Stimulated activated effector memory CD8-positive, alpha-beta T cell treated with anti-CD3 and anti-CD28 coated beads, Interleukin-12 subunit alpha, Interleukin-12 subunit beta, amount 100 ng/mL, for 72 hours (primary cell): ENCODE results near the gene EMC9.

Experiments used
- ATAC-seq: fragments of 150-1000 bp; cut with Tn5 transposase; 2 replicates; pipeline ENCODE4 v1.10.0; 2021
- DNase-seq, 2 donors: peaks; one replicate each; pipeline ENCODE4 v3.0.0; 2021 to 2022; ENCODE audit warnings: low spot score in 2 of 2
- H3K27ac Mint-ChIP-seq: one replicate; pipeline ENCODE4 v1.8.0; 2022; ENCODE audit warnings: mild to moderate bottlenecking, mixed read lengths
- H3K36me3 Mint-ChIP-seq: one replicate; pipeline ENCODE4 v1.8.0; 2022; ENCODE audit warnings: mild to moderate bottlenecking, mixed read lengths
- H3K4me1 Mint-ChIP-seq: one replicate; pipeline ENCODE4 v1.8.0; 2022; ENCODE audit warnings: mixed read lengths
- H3K4me3 Mint-ChIP-seq: one replicate; pipeline ENCODE4 v1.8.0; 2022; ENCODE audit warnings: mild to moderate bottlenecking, mixed read lengths
- H3K9me3 Mint-ChIP-seq: one replicate; pipeline ENCODE4 v1.8.0; 2022; ENCODE audit warnings: mixed read lengths

The EMC9 gene

DNA sequence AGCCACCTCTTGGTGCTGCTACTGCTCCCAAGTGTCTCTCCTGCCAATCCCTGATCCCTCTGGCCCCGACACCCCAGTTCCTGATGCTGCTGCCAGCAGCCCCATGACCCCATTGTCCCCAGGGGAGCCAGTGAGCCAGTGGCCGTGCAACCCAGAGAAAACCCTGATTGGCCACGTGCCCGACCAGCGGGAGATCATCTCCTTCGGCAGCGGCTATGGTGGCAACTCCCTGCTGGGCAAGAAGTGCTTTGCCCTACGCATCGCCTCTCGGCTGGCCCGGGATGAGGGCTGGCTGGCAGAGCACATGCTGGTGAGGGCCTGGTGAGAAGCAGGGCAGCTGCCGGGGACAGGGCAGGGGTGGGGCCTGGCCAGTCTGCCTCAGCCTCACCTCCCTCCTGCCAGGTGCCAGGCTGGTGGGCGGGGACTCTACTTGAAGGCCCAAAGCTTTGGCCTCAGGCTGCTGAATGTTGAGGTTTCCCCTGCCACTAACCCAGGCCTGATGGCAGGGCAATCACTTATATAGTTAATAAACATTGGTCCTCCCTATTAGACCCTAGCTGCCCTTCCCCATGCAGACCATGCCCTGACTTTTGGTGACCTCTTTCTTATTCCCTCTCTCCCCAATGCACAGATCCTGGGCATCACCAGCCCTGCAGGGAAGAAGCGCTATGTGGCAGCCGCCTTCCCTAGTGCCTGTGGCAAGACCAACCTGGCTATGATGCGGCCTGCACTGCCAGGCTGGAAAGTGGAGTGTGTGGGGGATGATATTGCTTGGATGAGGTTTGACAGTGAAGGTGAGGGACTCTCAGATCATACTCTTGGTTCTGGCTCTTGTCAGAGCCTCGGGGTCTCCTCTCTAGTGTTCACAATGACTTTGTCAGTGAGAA, 42.2 kb downstream of the EMC9 start:
- ATAC-seq (no peak), DNase-seq (no peak)
- H3K9me3 Mint-ChIP-seq, result no peaks in the 10 kb centered on the region
- peaks cover 22% of the 10 kb centered on the region for H3K4me1 Mint-ChIP-seq
- H3K27ac Mint-ChIP-seq, result peak overlapping the region; percentile 60
- no peak overlapping the region for H3K4me3 Mint-ChIP-seq
- H3K36me3 Mint-ChIP-seq, result peaks cover 97% of the 10 kb centered on the region

DNA sequence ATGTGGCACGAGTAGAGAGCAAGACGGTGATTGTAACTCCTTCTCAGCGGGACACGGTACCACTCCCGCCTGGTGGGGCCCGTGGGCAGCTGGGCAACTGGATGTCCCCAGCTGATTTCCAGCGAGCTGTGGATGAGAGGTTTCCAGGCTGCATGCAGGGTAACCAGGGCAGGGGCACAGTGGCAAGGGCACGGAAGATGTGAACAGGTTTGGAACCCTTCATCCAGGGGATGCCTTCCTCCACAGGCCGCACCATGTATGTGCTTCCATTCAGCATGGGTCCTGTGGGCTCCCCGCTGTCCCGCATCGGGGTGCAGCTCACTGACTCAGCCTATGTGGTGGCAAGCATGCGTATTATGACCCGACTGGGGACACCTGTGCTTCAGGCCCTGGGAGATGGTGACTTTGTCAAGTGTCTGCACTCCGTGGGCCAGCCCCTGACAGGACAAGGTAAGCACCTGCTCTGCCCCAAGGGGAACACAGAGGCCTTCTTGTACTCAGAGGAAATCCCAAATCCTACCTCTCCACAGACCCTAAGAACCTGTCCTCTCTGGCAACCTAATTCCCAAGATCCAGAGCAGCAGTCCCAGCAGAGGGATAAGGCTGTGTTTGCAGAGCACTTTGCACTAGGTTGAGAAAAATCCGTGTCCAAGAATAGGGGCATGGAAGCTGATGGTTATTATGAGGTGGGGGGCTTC, 43.0 kb downstream of the EMC9 start:
- Mint-ChIP-seq H3K27ac (no peak overlapping the region), H3K9me3 (no peaks in the 10 kb centered on the region), H3K36me3 (peaks cover 90% of the 10 kb centered on the region), H3K4me3 (no peak overlapping the region), H3K4me1 (peaks cover 27% of the 10 kb centered on the region)
- DNase-seq (no peak), ATAC-seq (no peak)

DNA sequence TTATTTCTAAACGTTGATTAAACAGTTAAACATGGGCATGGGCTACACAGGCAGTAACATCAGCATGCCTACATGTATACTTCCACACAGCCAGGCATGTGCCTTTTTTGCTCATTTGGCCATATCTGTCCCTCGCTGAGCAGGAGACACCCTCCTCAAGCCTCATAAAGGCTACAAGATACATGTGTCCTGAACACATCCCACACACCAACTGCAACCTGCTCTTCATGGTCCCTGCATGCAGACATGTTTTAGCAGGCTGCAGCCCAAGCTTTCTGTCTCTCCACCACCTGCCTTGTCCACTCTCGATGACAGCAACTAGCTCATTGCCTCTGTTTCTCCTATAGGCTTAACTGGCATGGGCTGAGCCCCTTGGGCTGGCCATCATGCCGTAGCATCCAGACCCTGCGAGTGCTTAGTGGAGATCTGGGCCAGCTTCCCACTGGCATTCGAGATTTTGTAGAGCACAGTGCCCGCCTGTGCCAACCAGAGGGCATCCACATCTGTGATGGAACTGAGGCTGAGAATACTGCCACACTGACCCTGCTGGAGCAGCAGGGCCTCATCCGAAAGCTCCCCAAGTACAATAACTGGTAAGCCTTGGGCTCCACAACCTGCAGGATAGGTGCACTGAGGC, 44.7 kb downstream of the EMC9 start:
- H3K4me3 Mint-ChIP-seq, result peak overlapping the region; percentile 95

DNA sequence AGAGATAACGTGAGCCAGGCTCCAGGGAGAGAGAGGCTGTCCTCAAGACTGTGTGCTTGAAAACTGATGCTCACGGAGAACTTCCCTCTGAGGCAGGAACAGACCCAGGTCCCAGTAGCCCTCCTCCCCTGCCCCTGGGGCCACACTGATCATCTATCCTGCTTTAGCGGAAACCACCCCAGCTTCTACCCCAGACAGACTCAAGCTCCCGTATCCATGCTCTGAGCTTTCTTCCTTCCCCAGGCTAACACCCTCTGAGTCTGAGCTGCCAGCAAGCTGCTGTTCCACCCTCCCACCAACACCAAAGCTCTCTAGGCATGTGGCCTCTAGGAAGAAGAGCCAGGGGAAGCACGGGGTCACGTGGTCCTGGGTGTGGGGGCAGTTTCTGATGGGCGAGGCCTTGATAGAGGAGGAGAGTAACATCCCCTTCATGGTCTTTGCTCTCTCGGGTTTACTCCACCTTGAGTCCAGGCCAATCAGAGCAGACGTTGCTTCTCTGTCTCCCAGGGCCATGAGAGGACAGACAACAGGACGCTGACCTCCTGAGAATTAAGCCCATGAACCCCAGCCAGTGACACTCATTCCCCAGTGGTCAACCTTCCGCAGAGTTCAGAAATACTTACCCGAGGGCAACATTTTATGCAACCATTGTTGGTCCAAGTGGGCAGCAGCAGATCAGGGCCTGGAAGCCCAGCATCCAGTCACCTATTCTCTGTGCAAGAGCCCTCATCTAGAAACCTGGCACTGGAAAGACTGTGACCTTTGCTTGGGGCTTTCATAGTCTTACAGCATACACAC, 45.9 kb downstream of the EMC9 start:
- Mint-ChIP-seq H3K9me3 (no peaks in the 10 kb centered on the region), H3K4me1 (peaks cover 36% of the 10 kb centered on the region), H3K27ac (peak overlapping the region; percentile 98), H3K36me3 (peaks cover 62% of the 10 kb centered on the region), H3K4me3 (peak overlapping the region; percentile 95)
- peak; percentile 46 to 87 for DNase-seq
- peak; percentile 78 for ATAC-seq

More for the DNA sequence above, 44.7 kb downstream of the EMC9 start:
- ATAC-seq (no peak), DNase-seq (no peak)
- Mint-ChIP-seq H3K27ac (peak overlapping the region; percentile 98), H3K9me3 (no peaks in the 10 kb centered on the region), H3K4me1 (peaks cover 33% of the 10 kb centered on the region), H3K36me3 (peaks cover 74% of the 10 kb centered on the region)

DNA sequence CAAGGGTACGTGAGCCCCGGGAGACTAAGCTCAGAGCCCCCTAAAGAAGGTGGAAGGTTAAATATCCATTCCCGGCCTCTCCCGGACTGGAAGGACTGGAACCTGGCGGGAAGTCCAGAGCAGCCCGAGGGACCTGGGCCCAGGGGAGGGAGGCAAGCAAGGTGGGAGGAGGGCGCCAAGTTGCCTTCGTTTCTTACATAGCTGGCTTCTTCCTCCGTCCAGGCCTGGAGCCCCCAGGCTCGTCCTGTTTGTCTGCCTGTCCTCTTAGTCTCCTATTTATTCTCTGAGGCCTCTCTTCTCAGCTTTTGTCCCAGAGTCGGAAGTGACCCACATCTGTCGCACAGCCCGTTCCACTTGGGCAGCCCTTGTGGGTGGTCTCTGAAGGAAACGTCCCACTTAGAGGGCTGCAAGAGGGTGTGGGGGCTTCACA, 46.5 kb downstream of the EMC9 start:
- DNase-seq, result peak in 1 of 2 donors; percentile 62
- ATAC-seq, result no peak
- peaks cover 39% of the 10 kb centered on the region for H3K4me1 Mint-ChIP-seq
- no peaks in the 10 kb centered on the region for H3K9me3 Mint-ChIP-seq
- H3K4me3 Mint-ChIP-seq, result peak overlapping the region; percentile 95
- H3K36me3 Mint-ChIP-seq, result peaks cover 56% of the 10 kb centered on the region
- H3K27ac Mint-ChIP-seq, result peak overlapping the region; percentile 98

DNA sequence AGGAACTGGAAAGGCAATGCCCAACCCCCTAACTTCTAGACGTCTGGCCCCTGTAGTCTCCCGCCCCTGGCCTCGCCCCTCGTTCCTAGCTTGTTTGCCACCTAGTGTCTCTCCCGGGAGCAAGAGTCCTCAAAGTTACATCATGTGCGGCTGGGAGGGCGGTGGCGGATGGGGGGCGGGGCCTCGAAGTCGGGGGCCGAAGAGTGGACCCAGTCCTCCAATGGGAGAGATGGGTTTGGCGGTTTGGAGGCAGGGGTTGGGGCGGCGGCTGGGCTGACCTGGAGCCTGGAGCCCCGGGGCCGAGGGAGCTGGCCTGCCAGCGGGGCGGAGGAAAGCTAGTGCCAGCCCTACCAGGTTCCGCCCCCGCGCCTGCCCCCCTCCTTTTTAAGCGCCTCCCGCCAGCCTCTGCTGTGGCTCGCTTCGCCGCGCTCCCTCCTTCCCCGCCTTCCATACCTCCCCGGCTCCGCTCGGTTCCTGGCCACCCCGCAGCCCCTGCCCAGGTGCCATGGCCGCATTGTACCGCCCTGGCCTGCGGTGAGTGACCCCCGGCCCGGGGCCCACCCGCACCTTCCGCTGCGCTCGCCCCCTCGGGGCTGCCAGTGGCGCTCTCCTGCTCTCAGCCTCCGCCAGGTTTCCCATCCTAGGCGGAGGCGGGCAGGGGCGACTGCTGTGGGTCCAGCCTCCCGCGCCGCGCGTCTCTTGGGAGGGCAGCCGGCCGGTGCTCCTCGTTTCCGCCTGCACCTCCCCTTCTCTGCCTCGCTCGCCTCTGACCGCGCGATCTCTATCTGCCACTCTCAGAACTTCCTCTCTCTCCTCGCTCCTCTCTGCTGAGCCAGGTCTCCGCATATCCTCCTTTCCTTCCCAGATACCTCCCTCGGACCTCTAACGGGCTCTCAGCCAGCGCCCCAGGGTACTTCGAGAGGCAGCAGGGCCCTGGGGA, 47.2 kb downstream of the EMC9 start, which contains the start of gene PCK2:
Gene PCK2 (plus strand): TSS at position 411 of the 940 bp plus-strand sequence. CDS start 95 bp downstream, at position 506.
- H3K4me3 Mint-ChIP-seq, result peak within 1 kb of the TSS; percentile 95
- peaks cover 50% of the 10 kb centered on the region for H3K36me3 Mint-ChIP-seq
- peak; percentile 64 to 92 for DNase-seq
- peaks cover 39% of the 10 kb centered on the region for H3K4me1 Mint-ChIP-seq
- ATAC-seq, result peak; percentile 75
- peak within 1 kb of the TSS; percentile 98 for H3K27ac Mint-ChIP-seq
- H3K9me3 Mint-ChIP-seq, result no peaks in the 10 kb centered on the region

DNA sequence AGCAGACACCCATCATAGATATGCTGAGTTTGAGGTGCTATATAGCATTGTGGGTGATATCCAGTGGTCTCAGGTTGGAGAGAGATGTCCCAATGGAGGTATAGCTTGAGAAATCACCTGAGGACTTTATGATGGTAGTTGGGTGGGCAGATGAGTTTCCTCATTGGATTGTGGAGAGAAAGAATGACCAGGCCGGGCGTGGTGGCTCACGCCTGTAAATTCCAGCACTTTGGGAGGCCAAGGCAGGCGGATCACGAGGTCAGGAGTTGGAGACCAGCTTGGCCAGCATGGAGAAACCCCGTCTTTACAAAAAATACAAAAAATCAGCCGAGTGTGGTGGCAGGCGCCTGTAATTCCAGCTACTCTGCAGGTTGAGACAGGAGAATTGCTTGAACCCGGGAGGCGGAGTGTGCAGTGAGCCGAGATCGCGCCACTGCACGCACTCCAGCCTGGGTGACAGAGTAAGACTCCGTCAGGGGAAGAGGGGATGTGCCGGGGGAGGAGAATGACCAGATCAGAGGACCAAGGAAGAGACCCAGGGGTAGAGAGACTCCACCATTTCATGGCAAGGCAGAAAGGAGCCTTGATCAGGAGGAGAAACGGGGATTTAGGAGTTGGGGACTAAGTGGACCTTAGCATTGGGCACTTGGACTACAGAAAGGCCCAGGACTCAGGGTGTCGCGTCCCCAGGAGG, 48.0 kb downstream of the EMC9 start:
- DNase-seq (no peak), ATAC-seq (no peak)
- Mint-ChIP-seq H3K4me3 (peak overlapping the region; percentile 95), H3K4me1 (peaks cover 39% of the 10 kb centered on the region), H3K9me3 (no peaks in the 10 kb centered on the region), H3K27ac (peak overlapping the region; percentile 98), H3K36me3 (peaks cover 42% of the 10 kb centered on the region)

DNA sequence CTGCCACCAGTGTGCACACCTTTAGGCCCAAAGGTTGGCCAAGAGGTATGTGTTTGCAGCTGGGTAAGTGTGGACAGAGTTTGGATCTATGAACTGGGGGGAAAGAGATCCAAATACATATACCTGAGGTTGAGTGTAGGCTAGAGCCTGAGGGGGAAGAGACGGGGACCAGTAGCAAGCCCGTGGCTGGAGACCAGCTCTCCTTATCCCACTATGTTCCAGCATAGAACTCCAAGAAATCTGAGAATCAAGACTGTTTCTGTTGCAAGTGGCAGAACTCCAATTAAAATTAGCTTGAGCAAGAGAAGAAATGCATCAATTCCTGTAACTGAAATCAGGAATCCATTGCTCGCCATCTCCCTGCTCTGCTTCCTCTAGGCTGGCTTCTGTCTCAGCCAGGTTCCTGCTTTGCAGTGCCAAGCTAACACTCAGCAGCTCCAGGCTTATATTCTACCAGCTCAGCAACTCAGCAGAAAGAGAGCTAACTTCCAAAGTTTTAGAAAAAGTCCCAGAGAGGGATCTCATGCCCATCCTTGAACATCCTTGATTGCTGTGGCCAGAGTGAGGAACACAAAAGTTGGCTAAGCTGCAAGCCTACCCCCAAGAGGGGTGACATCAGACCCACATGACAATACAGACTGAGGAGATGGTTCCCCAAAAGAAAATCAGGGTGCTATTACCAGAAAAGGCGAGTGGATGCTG, 48.7 kb downstream of the EMC9 start:
- no peak for ATAC-seq
- H3K9me3 Mint-ChIP-seq, result no peaks in the 10 kb centered on the region
- no peak for DNase-seq
- peaks cover 35% of the 10 kb centered on the region for H3K36me3 Mint-ChIP-seq
- H3K4me3 Mint-ChIP-seq, result peak overlapping the region; percentile 95
- H3K4me1 Mint-ChIP-seq, result peaks cover 39% of the 10 kb centered on the region
- H3K27ac Mint-ChIP-seq, result peak overlapping the region; percentile 98

DNA sequence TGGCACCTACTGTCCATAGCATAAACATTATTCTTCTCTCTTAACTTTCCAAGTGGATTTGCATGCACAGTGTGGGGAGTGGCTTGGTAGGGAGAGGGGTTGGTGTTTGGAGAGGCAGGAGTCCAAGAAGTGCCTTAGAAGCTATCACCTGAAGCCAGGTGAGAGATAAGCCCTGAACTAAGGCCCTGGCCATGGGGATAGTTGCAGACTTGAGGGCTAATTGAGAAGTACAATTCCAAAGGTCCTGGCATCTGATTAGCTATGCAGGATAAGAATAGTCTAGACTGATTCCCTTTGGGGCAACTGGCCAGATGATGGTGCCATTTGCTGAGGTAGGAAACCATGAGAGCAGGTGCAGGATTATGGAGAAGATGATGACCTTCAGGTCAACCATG, 49.3 kb downstream of the EMC9 start:
- Mint-ChIP-seq H3K4me3 (peak overlapping the region; percentile 95), H3K9me3 (no peaks in the 10 kb centered on the region)

DNA sequence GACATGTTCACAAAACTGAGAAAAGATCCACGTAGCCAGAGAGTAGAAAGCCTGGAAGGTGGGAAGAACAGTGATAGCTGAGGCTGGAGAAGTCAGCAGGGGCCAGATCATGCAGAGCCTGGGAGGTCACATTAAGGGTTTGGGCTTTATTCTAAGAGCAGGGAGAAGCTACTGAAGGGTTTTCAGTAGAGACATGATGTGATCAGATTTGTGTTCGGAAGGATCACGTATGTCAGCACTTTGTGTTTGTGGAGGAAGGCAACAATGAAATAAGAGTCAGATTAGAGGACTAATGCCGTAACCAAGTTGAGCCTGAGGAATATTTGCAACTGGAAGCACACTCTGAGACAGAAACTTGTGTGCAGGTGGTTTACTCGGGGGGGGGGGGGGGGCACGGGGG, 51.5 kb downstream of the EMC9 start:
- ATAC-seq (no peak), DNase-seq (no peak)
- no peaks in the 10 kb centered on the region for H3K9me3 Mint-ChIP-seq
- peaks cover 7% of the 10 kb centered on the region for H3K36me3 Mint-ChIP-seq
- peaks cover 19% of the 10 kb centered on the region for H3K4me1 Mint-ChIP-seq
- peak overlapping the region; percentile 6 for H3K27ac Mint-ChIP-seq
- H3K4me3 Mint-ChIP-seq, result no peak overlapping the region

More for the DNA sequence above, 49.3 kb downstream of the EMC9 start:
- Mint-ChIP-seq H3K4me1 (peaks cover 39% of the 10 kb centered on the region), H3K27ac (no peak overlapping the region), H3K36me3 (peaks cover 29% of the 10 kb centered on the region)
- DNase-seq, result no peak
- ATAC-seq, result no peak
